D341Med (cell line): Measurements from ENCODE around the gene GPR37.

Source experiments
- DNase-seq: peaks from one replicate; pipeline ENCODE4 v3.0.0; 2012; ENCODE audit warnings: low spot score

GPR37 gene

DNA sequence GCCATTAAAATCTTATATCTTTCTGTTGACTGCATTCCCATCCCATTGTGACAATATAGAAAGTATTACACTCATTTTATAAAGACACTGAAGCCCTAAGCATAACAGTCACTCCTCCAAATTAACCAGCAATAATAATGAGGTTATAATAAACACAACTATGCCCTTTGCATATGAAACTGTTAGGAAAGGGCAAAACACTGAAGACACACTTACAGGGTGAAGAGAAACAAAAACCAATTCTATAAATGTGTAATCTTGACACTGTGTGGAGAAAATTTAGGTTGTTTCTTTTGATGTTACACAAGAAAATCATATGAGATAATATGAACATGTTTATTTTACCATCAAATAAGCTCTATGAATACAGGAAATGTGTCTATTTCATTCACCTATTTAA, 14.0 kb upstream of the GPR37 start:
- DNase-seq = no peak

DNA sequence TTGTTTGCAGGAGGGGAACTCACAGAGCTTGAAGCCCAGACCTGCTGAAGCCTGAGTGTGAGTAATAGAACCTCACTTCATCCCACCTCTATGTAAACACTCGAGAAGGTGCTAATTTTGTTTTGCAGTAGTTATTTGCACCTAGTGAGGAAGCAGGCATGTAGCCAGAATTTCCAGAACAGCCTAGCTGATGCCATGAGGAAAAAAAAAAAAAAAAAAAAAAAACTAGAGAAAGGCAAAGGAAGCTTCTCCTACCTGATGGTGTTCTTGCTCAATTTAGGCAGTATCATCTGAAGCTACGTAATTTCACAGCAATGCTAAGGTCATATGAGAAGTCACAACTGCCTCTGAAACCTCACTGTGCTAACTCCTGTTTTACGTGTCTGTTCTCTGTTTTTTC, 13.6 kb upstream of the GPR37 start:
- no peak for DNase-seq

DNA sequence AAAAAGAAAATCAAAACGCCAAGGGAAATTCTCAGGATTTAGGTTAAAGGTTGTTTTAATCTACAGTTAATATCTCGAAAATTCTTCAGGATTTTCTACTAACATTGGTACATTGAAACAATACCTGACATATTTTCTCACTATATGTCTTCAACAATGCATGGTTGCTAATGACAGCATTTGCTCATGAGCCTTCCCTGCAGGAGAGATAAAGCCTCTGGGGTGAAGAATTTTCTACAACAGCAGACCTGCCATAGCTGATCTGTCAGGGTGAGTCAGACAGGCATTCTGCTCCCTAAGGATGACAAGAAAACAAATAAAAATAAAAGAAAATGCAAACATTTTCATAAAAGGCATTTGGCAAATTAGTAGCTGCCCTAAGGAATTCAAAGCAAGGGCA, 11.7 kb upstream of the GPR37 start:
- DNase-seq = no peak

DNA sequence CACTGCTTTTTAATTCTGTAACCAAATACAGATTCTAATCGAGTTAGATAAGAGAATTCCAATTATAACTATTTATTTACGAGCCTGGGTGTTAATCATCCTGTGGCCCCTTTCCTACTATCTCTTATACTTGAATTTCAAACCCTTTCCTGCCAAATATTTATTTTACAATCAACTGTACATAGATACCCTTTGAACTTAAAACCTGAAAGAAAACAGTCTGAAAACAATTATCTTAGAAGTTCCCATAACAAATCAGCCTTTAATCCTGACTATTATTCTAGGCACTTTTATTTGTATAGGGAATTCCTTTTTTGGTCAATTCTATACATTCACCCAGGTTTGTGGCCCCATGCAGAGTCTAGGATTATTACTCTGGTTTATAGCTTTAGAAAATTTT, 10.6 kb upstream of the GPR37 start:
- DNase-seq = no peak

DNA sequence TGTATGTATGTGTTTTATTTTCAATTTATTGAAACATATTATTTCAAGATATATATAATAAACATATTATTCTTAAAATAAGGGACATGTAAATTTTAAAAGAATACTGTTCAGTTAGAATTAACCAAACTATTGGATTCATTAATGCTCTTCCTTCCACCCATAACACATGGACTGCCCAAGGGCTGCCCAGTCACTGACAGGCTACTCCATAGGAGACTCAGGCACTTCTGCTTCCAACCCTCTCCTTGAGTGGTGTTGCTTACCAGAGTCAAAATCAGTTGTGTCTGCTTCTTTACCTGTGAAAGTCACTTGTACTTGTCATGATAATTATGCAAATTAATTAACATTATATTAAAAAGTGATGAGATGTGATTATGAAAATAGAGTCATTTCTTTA, 9.8 kb upstream of the GPR37 start:
- no peak for DNase-seq

DNA sequence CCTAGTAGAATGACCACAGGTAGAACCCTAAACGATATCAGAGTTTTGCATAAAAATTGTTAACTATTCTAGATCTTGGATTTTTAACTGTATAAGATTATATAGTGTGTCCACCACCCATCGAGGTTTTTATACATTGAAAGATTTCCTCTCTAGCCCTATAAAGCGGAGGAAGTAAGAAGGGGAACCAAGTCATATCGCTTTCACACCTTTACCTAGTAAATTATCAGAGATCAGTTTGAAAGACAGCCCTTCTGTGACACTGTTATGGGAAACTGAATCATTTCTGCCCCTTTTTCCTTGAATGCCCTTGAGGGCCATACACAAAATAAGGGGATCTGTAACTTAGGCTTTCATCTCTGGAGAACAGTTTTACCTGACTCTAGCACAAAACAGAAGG, 8.3 kb upstream of the GPR37 start:
- DNase-seq = no peak

DNA sequence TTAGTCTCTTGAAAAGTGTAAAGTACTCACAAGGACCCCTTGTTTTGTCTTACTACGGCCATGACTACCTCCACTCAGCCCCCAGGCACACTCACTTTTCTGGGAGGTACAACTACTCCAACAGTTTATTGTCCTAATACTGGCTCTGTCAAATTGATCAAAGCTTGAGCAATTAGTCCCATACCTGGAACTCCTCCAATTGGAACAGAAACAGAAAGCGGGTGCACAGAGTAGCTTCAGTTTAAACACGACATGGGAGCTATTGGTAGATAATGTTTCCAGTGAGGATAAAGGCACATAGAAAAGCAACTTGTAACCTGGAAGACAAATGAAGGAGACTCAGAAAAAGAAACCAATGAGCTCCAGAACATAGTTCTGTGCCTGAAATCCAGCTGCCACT, 7.7 kb upstream of the GPR37 start:
- no peak for DNase-seq

DNA sequence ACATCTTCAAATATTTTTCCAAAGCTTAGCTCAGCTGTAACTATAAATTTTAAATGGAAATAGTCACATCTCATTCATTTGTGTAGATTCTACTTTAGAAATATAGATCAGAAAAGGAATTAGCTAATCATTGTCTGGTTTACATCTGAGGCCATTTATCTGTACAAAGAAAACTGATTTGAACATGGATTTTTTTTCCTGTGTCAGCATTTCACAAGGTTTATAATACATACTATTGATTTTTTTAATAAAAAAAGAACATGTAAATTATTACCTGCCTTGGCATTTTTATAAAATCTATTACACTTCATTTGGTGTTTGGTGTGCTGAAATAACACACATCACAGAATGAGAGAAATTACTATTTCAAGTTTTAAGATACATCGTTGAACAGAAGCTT, 3.5 kb upstream of the GPR37 start:
- DNase-seq = no peak

DNA sequence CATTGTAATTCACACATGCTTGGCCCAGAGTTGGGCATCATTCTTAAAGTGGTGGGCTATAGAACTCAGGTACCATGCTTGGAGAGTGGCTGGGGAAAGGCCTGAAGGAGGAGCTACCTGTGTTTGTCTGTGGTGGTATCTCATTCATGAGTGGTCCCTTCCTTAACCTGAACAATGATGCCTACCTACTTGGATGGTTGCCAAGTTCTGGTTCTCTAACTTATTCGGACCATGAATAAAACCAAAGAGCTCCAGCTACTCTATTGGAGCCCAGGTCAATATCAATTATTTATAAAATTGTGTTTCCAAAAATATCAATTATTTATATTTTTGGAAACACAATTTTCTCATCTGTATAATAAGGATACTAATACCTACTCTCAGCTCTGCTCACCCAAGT, 2.9 kb upstream of the GPR37 start:
- DNase-seq = no peak

DNA sequence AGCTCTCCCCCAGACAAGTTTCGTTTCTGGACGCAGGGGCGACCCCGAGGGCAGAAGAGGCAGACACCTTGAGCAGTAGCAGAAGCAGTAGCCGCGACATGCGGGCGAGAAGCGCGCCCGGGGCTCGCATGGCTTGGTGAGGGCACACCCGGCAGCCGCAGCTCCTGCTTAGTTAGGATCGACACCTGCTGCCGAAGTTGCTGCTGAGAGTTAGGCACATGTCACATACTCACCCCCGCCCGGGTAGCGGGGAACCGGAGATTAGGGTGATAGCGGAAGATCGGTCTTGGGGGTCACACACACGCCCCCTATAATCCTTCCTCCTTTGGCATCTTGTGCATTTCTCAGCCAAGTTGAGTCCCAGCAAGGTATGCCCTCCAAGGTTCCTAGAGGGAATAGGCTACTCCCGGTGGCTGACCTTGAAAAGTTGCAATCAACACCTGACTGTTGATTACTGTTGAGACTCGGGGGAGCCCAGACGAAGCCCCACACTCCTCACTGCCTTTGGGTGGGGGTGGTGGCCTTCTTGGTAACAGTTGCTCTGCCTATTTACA, 668 bp downstream of the GPR37 start:
- peak; percentile 75 for DNase-seq

DNA sequence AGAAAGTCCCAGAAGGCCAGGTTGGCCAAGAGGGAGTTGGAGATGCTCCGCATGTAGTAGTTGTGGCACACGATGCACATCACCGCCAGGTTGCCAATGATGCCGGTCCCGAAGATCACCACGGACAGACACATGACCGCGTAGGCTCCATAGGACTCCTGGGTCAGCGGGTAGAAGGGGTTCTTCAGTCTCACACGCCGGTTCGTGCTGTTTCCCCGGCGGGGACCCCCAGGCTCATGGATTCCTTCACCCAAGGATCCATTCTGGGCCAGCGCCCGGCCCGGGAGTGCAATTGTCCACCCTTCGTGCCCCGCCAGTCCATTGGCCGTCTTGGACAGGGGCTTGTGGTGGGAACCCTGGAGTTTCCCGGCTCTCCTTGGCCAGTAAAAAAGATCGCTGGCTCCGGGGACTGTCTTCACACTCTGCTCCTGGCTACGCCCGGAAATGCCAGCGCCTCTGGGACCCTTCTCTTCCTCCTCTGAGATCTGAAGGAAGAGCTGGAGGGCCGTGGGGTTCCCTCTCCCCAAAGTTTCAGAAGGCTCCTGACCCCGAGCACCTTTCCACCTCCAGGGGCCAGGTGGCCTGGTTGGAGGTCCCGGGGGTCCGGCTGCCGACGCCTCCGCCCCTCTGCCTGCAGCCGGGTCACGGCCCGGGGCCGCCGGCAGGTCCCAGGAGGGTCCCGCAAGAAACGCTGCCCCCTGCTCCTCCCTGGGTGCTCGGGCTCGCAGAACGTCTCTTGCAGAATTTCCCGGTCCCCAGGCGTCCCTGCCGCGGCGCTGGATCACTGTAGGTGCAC, 1.3 kb downstream of the GPR37 start:
- no peak for DNase-seq

DNA sequence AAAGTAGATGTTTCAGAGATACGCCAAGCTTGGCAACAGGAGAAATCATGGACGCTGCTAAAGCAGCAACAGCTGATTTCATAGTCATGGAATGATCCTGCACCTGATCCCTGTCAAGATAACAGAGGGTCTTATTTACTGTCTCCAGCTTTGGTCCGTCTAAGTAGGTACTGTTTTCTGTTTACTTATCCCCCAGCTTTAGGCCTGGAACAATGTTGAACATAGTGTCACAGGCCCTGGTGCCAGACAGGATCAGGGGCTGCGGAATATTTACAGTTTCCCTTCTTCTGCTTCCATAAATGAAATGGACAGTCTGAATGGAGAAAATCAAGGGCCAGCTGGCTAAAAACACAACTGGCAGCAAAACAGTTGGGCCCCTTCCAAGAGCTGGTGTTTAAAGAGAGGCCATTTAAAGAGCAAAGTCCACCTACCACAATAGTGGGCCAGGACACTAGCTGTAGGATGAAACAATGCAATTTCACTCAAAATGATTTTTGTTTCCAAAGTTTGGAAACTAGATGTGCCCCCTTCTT, 2.9 kb downstream of the GPR37 start:
- DNase-seq = no peak

DNA sequence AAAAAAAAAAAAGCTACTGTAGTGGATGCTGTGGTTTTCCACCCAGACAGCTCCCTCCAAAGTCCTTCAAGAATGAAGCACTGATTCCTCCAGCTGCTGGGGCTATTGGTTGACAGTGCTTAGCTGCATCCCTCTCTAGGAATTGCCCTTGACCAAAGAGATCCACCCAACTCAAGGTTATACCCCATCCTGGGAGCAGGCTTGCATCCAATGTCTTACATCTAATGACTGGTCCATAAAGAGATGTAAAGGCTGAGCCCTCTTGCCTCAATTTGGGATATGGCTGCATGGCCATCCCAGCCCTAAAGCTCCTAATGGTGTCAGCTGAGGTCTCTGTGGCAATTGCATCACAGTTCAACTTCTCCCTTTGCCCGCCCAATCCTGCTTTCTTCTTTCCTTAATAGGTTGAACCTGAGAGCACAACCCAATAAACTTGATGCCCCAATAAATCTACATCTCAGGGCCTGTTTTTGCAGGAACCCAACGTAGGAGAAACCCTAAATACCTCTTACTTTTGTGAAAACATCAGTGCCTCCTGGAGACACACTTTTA, 4.4 kb downstream of the GPR37 start:
- no peak for DNase-seq

DNA sequence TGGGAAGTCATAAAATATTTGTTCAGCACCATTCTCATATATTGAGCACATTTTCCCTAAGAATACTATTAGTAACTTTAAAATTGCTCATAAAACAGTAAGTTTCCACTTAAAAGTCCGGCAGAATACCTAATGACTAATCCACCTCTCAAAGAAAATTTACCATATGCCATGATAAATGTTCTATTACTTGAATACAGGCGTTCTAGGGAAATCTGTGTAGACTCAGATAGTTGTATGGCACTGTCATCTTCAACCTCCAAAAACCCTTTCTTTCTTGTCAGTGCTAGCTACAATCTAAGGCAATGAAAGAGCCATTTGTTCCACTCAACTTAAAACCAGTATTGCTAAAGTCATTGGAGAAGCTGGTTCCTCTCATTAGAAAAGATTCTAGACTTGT, 7.3 kb downstream of the GPR37 start:
- no peak for DNase-seq

DNA sequence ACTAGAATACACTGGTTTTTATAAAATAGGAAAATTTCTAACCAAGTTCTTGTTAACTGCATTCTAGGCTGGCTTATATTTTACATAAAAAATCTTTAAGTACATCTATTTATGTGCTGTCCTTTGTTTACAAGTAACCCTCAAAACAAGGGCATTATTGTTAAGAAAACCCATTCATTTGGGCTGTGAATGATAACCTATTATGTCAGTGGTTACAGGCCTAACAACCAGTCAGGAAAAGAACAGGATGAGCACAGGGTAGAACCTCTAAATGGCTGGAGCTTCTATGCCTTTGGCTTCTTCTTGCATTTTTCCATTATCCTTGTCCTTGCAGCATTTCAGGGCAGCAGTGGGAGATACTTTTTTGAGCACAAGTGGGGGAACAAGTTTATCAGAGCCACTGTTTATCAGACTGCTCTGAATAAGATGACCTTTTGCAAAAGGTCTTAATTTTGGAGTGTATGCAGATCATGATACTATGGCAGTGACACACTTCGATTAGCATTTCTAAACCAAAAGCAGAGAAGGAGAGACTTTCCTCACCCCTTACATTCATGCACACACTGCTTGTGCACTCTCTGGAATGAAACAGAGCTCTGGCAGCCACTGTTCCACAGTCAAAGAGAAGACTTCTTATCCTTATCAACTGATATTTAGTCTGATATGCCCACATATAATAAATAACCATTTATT, 10.9 kb downstream of the GPR37 start:
- DNase-seq = no peak

DNA sequence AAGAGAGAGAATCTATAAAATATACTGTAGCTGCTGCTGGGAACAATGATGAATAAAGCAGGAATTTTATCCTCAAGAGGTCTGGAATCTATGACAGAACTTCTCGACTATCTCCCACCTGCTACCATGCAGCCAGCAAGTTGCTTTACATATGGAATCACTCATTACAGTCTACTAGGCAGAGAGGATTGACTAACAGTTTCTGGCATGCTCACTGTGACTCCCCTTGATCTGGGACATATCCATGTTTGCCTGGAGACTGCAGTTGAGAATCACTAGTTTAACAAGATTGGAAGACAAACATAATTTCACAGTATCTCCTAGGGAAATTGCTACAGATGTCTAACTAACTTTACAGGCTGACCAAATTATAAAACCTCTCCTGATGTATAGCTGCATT, 13.3 kb downstream of the GPR37 start:
- no peak for DNase-seq

DNA sequence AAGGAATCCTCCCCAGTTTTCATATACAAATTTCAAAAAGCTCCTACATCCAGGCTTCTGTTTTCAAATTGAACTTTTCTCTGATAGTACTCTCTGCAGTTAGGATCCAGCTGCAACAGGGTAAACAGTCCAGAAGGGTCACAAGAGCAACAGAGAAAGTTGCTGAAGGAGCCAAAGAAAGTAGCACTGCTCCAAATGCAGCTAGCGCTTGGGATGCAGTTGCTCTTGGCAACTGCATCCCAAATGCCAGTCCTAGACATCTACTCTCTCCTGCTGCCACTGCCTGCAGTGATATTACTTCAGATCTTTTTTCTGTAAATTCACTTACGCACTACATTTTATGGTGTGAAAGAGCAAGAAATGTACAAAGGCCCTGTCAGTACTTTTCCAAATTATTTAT, 14.6 kb downstream of the GPR37 start:
- DNase-seq = no peak

DNA sequence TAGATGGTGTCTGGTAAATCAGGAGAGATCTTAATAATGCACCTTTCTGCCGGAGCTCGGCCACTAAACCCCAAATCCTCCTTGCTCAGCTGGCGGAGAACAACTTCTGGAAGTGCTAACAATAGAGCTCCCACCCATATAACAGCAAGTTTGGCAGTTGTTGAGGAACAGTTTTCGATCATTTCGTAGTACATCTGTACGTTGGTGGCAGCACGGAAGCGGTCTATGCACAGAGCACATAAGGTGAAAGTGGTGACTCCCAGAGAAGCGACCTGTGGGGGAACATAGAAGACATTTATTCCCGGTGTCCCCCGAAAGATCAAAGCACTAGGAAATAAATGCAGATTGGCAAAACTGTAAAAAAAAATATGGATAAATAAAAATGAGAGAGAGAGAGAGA, 18.5 kb downstream of the GPR37 start:
- no peak for DNase-seq

DNA sequence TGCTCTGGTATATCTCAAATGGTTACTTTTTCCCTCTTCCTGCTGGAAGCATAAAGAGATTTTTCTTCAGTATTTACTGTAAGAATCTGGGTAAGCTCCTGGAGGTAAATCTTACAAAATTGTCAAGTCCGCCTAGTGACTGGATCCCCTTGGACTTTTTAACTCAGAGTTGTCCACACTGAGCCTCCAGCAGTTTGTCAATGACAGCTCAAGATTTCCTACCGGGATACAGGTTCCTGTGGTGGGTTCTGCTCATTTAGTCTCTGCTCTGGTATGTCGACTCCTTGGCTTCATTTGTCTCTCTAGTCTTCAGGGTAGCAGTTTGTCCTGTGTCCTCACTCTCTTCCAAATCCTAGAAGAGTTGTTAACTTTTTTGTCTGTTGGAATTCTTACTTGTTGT, 27.0 kb downstream of the GPR37 start:
- DNase-seq = no peak

DNA sequence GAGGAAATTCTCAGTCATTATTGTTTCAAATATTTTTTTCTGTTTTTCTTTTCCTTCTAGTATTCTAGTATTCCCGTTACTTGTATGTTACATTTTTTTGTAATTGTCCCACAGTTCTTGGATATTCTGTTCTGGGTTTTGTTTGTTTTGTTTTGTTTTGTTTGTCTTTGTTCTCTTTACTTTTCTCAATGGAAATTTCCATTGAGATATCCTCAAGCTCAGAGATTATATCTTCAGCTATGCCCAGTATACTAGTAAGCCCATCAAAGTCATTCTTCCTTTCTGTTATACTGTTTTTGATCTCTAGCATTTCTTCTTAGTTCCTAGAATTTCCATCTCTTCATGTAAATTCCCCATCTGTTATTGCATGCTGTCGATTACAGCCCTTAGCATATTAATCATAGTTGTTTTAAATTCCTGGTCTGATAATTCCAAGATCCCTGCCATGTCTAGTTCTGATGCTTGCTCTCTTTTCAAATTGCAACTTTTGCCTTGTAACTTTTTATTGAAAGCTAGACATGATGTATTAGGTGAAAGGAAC, 27.8 kb downstream of the GPR37 start:
- no peak for DNase-seq

DNA sequence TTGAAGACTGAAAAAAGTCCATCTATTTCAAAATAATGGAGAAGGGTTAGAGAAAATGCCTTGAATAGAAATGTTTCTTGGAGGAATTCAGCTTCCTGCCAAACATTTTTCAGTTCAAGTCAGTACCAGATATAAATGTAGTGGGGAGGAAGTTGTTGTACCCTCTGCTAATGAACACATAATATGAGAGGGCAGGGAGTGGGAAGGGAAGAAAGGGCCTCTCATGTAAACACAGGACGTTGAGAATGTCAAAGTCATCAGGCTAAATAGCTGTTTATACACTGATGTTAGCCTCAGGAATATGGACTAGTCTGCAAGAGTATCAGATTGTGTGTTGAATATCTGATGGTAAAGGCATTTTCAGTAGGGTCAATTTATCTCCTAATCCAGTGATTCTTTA, 37.0 kb downstream of the GPR37 start:
- DNase-seq = no peak

DNA sequence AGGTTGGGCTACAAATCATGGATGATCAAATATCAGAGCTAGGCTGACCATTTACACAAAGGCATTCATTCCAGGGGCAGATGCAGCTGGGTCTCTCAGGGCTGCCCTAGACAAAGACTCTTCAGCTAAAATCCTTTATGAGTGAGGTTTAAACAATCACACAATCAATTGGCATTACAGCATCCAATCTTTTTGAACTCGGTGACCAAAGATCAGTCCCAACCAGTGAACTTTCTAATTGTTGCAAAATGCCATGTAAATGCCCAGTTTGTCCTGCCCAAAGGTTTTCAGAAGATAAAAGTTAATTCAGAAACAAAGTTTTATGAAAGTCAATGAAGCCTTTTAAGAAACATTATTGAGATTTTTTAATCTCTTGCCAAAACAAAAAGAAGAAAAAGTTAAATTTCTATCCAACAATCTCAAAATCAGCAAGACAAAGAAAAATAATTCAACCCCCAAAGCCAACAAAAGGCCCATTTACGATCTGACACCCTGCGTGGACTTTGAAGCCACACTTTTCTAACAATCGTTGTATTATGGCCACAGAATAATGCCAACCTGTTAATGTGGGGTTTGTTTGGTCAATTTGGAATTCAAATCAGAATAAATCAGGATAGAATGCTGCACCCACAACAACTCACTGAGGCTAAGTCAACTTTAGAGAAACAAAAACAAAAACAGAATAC, 40.9 kb downstream of the GPR37 start:
- no peak for DNase-seq
